HG02759 (cell line): ENCODE results near the gene MCOLN3.

Experiments used
- ATAC-seq: cut with Tn5 transposase; IDR thresholded peaks from one replicate; pipeline ENCODE4 v1.9.1; 2021; ENCODE audit warnings: mild to moderate bottlenecking, moderate library complexity; ENCODE audit not compliant: unreplicated experiment

MCOLN3 gene, protein sequence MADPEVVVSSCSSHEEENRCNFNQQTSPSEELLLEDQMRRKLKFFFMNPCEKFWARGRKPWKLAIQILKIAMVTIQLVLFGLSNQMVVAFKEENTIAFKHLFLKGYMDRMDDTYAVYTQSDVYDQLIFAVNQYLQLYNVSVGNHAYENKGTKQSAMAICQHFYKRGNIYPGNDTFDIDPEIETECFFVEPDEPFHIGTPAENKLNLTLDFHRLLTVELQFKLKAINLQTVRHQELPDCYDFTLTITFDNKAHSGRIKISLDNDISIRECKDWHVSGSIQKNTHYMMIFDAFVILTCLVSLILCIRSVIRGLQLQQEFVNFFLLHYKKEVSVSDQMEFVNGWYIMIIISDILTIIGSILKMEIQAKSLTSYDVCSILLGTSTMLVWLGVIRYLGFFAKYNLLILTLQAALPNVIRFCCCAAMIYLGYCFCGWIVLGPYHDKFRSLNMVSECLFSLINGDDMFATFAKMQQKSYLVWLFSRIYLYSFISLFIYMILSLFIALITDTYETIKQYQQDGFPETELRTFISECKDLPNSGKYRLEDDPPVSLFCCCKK

DNA sequence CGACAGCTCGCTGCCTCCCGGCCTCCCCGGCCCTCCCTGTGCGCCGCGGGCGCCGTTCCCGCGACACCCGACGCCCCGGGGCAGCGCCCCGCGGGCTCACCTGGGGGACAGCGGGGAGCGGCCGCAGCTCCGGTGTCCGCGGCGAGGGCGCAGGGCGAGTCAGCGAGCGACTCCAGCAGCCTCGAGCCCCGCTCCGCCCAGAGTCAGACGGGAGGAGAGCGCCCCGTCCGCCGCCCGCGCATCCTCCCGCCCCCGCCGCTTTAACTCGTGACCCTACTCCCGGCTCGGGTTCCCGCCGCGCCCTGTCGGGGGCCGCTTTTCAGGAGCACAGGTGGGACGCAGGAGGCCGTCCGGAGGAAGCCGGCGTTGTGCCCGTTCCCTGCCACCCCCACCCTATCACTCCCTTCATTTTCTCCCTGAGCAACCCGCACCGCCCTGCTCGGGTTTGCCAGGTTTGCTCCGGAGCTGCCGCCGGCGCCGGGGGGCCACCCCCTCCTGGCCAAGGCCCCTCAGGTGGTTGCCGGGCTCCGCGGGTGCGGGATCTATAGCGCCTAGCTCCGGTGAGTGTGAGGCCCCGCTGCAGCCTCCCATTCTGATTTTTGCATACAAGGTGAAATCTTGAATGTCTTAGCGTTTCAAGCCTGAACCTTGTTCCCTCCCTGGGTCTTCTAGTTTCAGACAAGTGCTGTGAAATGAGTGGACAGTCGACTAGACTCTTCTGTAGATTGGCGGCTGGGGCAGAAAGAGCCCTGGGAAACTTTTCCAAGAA, at the start of gene MCOLN3:
MCOLN3 (minus strand) TSS at position 205 of the 769 bp plus-strand sequence. CDS start 3,140 bp downstream, outside the sequence.
- peak; percentile 76 for ATAC-seq

DNA sequence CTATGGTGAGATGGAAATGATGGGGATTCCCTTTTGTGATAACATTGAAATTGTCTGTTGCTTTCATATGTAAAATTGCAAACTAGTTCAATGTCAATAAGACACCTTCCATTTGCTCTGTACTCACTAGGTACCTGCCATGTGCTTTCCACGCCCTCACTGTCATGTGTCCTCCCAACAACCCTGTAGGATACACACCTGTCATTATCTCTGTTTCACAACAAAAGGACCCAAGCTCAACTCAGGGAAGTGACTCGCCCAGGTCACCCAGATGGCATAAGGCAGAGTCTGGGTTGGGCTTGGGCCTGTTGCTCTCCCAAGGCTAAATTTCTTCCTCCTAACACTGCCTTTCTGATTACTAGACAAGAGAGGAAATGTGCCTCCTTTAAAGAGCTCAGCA, 45.3 kb upstream of the MCOLN3 start:
- no peak for ATAC-seq

- peak; percentile 65 for ATAC-seq
Measured at GRCh38 chr1:85091671-85092280, 43.5 kb upstream of the MCOLN3 start.

DNA sequence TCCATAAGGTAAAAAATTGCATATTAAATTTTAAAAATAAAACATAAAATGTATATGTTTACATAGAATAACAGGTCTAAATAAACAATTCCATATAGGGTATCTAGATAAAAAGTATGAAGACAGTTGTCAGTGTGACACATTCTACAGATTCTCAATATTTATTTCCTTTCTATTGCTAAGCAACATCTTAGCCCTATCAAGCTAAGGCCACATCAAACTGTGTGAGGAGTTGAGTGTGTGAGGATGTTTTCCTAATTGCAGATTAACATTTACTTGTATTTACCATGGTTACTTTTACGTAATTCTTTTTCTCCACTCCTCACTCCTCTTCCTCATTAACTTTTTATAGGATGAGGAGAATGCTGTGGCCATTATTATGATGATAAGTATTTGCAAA, 41.9 kb upstream of the MCOLN3 start:
- no peak for ATAC-seq

DNA sequence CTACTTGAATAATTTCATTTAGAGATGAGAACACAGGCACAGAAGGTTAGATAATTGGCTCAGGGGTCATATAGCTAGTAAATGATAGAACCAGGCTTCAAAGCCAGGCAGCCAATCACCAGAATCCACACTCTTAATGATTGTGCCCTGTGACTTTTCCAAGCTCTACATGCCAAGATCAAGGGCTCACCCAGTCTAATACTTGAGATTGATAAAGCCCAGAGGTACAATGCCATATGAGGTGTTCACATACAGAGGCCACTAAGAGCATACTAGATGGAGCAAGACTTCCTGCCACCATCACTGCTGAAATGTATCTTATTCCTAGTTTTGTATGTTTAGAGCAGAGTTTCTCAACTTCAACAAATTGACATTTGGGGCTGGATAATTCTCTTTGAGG, 40.9 kb upstream of the MCOLN3 start:
- no peak for ATAC-seq

GRCh38 chr1:85088408-85088784, 40.1 kb upstream of the MCOLN3 start:
- ATAC-seq = no peak

- ATAC-seq = no peak
Measured at GRCh38 chr1:85087659-85088407, 39.5 kb upstream of the MCOLN3 start.

DNA sequence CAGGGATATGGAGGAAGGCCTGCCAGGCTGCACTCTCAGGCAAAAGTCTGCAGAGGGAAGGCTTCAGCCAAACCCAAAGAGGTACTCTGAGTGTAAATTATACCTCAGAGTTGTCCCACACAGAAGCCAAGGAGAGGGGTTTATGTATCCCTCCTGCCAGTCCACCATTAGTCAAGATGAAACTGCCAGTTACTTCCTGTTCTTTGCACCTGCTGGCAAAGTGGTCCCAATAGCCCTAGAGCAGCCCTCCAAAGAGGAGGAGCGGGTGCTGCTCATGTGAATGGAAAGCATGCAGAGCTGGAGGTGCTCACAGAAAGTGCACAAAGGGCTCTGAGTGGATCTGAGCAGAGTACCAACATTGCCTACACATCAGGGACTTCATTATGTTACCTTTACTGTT, 37.1 kb upstream of the MCOLN3 start:
- ATAC-seq = no peak

- ATAC-seq = no peak
Measured at GRCh38 chr1:85078903-85079302, 30.6 kb upstream of the MCOLN3 start.

GRCh38 chr1:85074365-85074964, 26.2 kb upstream of the MCOLN3 start:
- ATAC-seq = no peak

GRCh38 chr1:85070972-85071492, 22.7 kb upstream of the MCOLN3 start:
- ATAC-seq = no peak

- no peak for ATAC-seq
Measured at GRCh38 chr1:85068846-85069245, 20.5 kb upstream of the MCOLN3 start.

GRCh38 chr1:85065550-85065949, 17.2 kb upstream of the MCOLN3 start:
- no peak for ATAC-seq

GRCh38 chr1:85062425-85063026, 14.2 kb upstream of the MCOLN3 start:
- peak; percentile 7 for ATAC-seq

DNA sequence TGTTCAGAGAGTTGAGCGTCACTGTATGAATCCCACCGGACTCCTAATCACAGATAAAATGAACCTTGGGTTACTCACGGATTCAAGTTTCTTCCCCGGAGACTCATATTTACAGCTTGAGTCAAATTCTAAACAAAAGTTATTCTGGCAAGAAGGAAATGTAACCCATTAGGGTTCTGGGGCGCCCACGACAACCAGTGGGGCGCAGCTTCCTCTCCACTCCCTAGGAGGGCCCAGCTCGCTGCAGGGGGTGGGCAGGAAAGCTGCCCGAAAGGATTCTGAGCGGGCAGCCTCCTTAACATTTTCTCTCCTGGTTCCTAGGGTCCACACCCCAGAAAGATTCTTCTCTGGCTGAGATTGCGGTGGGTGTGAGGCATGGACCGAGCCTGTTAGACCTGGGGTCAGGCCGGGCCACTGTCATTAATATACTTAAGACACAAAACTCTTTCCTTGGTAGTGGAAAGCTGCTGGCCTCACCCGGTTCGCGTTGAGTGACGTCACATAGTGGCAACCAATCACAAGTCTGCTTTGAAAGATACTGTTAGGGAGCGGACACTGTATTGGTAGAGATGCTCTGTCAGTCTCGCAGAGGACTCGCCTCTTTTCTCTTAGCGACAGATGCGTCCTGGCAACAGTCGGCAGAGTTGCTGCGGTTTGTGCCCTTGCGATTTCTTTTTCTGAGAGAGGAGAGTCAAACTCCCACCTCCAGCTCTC, 13.6 kb upstream of the MCOLN3 start:
- peak; percentile 99 for ATAC-seq

DNA sequence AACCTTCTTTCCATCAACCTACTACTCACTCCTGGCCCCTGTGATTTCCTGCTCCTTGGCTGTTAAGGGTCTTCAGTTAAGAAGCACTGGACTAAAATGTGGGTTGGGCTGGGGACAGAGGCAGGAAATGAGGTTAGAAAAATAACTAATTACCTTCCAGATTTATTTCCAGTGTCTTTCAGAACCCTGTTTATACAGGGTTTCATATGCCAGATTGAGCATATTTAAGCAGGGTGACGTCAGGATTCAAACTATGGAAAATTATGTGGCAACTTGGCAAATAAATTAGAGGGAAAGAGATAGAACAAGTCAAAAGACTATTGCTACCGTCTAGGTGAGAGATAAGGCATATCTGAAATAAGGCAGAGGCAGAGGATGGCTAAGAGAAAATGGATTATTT, 11.7 kb upstream of the MCOLN3 start:
- no peak for ATAC-seq

- no peak for ATAC-seq
Measured at GRCh38 chr1:85059563-85059962, 11.3 kb upstream of the MCOLN3 start.

- ATAC-seq = no peak
Measured at GRCh38 chr1:85058786-85059185, 10.5 kb upstream of the MCOLN3 start.

GRCh38 chr1:85058311-85058710, 10.0 kb upstream of the MCOLN3 start:
- ATAC-seq = no peak
